Parathyroid adenoma (tissue), 2 donors: ENCODE measurements around the gene KDM4B.

Source experiments
- H2AFZ ChIP-seq: fragments of 300-600 bp; sonication (generic); one replicate; pipeline ENCODE4 v1.7.0; 2017; ENCODE audit warnings: antibody characterized with exemption, mild to moderate bottlenecking
- H3K27ac ChIP-seq: fragments of 300-600 bp; sonication (generic); one replicate; pipeline ENCODE4 v1.7.0; 2017
- H3K27me3 ChIP-seq: fragments of 300-600 bp; sonication (generic); one replicate; pipeline ENCODE4 v1.7.0; 2017; ENCODE audit warnings: low read length; ENCODE audit not compliant: control insufficient read depth, insufficient read depth
- H3K36me3 ChIP-seq: fragments of 300-600 bp; sonication (generic); one replicate; pipeline ENCODE4 v1.7.0; 2017; ENCODE audit warnings: low read length; ENCODE audit not compliant: control insufficient read depth, insufficient read depth
- H3K4me1 ChIP-seq: fragments of 300-600 bp; sonication (generic); one replicate; pipeline ENCODE4 v1.7.0; 2017; ENCODE audit warnings: control low read depth
- H3K4me2 ChIP-seq: fragments of 300-600 bp; sonication (generic); one replicate; pipeline ENCODE4 v1.7.0; 2017; ENCODE audit warnings: low read length
- H3K4me3 ChIP-seq: fragments of 300-600 bp; sonication (generic); one replicate; pipeline ENCODE4 v1.7.0; 2017; ENCODE audit warnings: low read depth, low read length
- H3K79me2 ChIP-seq: fragments of 300-600 bp; sonication (generic); one replicate; pipeline ENCODE4 v1.7.0; 2017; ENCODE audit warnings: control low read depth
- H3K9ac ChIP-seq: fragments of 300-600 bp; sonication (generic); one replicate; pipeline ENCODE4 v1.7.0; 2017; ENCODE audit warnings: mild to moderate bottlenecking
- H3K9me3 ChIP-seq: fragments of 300-600 bp; sonication (generic); one replicate; pipeline ENCODE4 v1.7.0; 2017; ENCODE audit warnings: low read length; ENCODE audit not compliant: control insufficient read depth
- CTCF ChIP-seq: fragments of 300-600 bp; sonication (generic); IDR thresholded peaks from one replicate; pipeline ENCODE4 v1.7.0; 2017; ENCODE audit warnings: antibody characterized with exemption, mild to moderate bottlenecking
- donor health status: primary hyperparathyroidism.

The KDM4B gene

GRCh38 chr19:5107432-5108122 is 138.7 kb downstream of the KDM4B start:
- H3K36me3 ChIP-seq = no peaks in the 10 kb centered on the region
- no peak overlapping the region for H3K9ac ChIP-seq
- H2AFZ ChIP-seq = no peak overlapping the region
- no peaks in the 10 kb centered on the region for H3K79me2 ChIP-seq
- H3K9me3 ChIP-seq = no peaks in the 10 kb centered on the region
- TF ChIP-seq CTCF = no peak
- no peaks in the 10 kb centered on the region for H3K4me1 ChIP-seq
- H3K4me3 ChIP-seq = no peak overlapping the region
- no peak overlapping the region for H3K27ac ChIP-seq
- no peak overlapping the region for H3K4me2 ChIP-seq
- no peaks in the 10 kb centered on the region for H3K27me3 ChIP-seq

- no peaks in the 10 kb centered on the region for H3K4me1 ChIP-seq
- no peak overlapping the region for H3K4me2 ChIP-seq
- H3K4me3 ChIP-seq = no peak overlapping the region
- H3K36me3 ChIP-seq = no peaks in the 10 kb centered on the region
- H3K27me3 ChIP-seq = no peaks in the 10 kb centered on the region
- TF ChIP-seq CTCF = no peak
- H3K9me3 ChIP-seq = no peaks in the 10 kb centered on the region
- H2AFZ ChIP-seq = no peak overlapping the region
- no peaks in the 10 kb centered on the region for H3K79me2 ChIP-seq
- no peak overlapping the region for H3K9ac ChIP-seq
- H3K27ac ChIP-seq = no peak overlapping the region
These were observed 139.2 kb downstream of the KDM4B start for GRCh38 chr19:5108123-5108596.

- no peaks in the 10 kb centered on the region for H3K9me3 ChIP-seq
- TF ChIP-seq CTCF = no peak
- H3K9ac ChIP-seq = no peak overlapping the region
- no peaks in the 10 kb centered on the region for H3K36me3 ChIP-seq
- H3K27ac ChIP-seq = no peak overlapping the region
- H3K4me3 ChIP-seq = no peak overlapping the region
- no peaks in the 10 kb centered on the region for H3K4me1 ChIP-seq
- no peaks in the 10 kb centered on the region for H3K79me2 ChIP-seq
- no peak overlapping the region for H2AFZ ChIP-seq
- H3K4me2 ChIP-seq = no peak overlapping the region
- H3K27me3 ChIP-seq = no peaks in the 10 kb centered on the region
These were observed 140.0 kb downstream of the KDM4B start for GRCh38 chr19:5108866-5109265.

- Histone ChIP-seq H3K9me3 (no peaks in the 10 kb centered on the region), H3K36me3 (no peaks in the 10 kb centered on the region)
These were observed 140.6 kb downstream of the KDM4B start for GRCh38 chr19:5109560-5109959.

More at GRCh38 chr19:5109560-5109959, 140.6 kb downstream of the KDM4B start:
- Histone ChIP-seq H3K9ac (no peak overlapping the region), H3K79me2 (no peaks in the 10 kb centered on the region), H2AFZ (no peak overlapping the region), H3K27ac (no peak overlapping the region), H3K4me1 (no peaks in the 10 kb centered on the region), H3K4me3 (no peak overlapping the region), H3K27me3 (no peaks in the 10 kb centered on the region), H3K4me2 (no peak overlapping the region)
- no peak for TF ChIP-seq CTCF
